AG10803 (cell line): Measurements from ENCODE around the gene PPP1R3E.
"Not testable (repeated sequence)": the region's sequence is repeated elsewhere in the genome, so short reads cannot be mapped to it uniquely, and the experiment has no call there.

Experiments
- DNase-seq: peaks from one replicate; pipeline ENCODE4 v3.0.0; 2010; ENCODE audit warnings: low read depth
- H3K4me3 ChIP-seq: 2 replicates; pipeline ENCODE4 v1.5.1; 2011; ENCODE audit warnings: mild to moderate bottlenecking, low read length, control low read depth
- TF ChIP-seq, protein P1 (sequence below): conservative IDR thresholded peaks from 2 replicates; pipeline ENCODE4 v1.5.1; 2011; ENCODE audit warnings: mild to moderate bottlenecking, low read length, control low read depth, inconsistent platforms

The PPP1R3E gene

DNA sequence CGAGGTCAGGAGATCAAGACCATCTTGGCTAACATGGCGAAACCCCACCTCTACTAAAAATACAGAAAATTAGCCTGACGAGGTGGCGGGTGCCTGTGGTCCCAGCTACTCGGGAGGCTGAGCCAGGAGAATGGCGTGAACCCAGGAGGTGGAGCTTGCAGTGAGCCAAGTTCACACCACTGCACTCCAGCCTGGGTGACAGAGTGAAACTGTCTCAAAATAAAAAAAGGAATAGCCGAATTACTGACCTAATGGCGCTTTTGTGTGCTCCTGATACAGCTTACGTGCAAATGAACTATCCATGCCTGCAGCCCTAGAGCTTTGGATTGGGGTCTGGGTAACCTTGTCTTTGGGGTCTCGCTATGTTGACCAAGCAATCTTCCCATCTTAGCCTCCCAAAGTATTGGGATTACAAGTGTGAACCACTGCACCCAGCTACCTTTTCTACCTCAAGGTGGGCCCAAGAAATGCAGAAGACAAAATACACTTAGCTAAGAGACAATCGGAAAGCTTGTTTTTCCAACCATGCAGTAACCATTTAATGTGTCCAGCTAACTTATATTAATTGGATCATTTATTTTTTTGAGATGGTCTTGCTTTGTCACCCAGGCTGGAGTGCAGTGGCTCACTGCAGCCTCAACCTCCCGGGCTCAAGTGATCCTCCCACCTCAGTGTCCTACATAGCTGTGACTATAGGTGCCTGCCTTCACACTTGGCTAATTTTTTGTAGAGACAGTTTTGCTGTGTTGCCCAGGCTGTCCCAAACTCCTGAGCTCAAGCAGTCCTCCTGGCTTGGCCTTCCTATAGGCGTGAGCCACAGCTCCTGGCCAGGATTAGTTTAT lies 24.1 kb upstream of the PPP1R3E start:
- TF ChIP-seq, protein P1, sequence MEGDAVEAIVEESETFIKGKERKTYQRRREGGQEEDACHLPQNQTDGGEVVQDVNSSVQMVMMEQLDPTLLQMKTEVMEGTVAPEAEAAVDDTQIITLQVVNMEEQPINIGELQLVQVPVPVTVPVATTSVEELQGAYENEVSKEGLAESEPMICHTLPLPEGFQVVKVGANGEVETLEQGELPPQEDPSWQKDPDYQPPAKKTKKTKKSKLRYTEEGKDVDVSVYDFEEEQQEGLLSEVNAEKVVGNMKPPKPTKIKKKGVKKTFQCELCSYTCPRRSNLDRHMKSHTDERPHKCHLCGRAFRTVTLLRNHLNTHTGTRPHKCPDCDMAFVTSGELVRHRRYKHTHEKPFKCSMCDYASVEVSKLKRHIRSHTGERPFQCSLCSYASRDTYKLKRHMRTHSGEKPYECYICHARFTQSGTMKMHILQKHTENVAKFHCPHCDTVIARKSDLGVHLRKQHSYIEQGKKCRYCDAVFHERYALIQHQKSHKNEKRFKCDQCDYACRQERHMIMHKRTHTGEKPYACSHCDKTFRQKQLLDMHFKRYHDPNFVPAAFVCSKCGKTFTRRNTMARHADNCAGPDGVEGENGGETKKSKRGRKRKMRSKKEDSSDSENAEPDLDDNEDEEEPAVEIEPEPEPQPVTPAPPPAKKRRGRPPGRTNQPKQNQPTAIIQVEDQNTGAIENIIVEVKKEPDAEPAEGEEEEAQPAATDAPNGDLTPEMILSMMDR: no peak
- no peak for DNase-seq
- H3K4me3 ChIP-seq: no peak overlapping the region

GRCh38 chr14:23325746-23326145 lies 23.1 kb upstream of the PPP1R3E start:
- not testable (repeated sequence) for DNase-seq, H3K4me3 ChIP-seq

DNA sequence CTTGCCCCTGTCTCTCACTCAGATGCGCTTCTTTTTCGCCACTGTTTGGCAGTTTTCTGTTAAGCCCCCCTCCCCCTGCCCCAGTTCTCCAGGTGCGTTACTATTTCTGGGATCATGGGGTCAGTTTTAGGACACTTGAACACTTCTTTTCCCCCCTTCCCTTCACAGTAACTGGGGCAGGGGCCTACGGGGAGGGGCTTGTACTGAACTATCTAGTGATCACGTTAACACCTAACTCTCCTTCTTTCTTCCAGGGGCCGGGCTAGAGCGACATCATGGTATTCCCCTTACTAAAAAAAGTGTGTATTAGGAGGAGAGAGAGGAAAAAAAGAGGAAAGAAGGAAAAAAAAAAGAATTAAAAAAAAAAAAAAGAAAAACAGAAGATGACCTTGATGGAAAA lies 22.3 kb upstream of the PPP1R3E start:
- H3K4me3 ChIP-seq: no peak overlapping the region
- TF ChIP-seq, protein P1: no peak
- no peak for DNase-seq

GRCh38 chr14:23324455-23324846 lies 21.8 kb upstream of the PPP1R3E start:
- no peak overlapping the region for H3K4me3 ChIP-seq
- TF ChIP-seq, protein P1: no peak
- no peak for DNase-seq

DNA sequence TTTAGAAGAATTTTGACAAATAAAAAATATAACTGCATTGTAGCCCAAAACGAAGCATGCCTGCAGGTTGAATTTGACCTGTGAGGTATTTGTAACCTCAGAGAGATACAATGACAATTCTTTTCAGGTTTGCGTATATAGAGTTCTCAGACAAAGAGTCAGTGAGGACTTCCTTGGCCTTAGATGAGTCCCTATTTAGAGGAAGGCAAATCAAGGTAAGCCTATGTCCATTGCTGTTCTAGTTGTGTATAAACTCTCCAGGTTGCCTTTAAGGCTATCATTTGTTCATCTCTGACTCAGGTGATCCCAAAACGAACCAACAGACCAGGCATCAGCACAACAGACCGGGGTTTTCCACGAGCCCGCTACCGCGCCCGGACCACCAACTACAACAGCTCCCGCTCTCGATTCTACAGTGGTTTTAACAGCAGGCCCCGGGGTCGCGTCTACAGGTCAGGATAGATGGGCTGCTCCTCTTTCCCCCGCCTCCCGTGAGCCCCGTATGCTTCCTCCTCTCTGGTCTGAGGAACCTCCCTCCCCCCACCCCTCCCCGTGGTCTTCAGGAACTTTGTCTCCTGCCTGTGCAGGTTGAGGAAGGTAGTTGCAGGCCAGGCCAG lies 21.3 kb upstream of the PPP1R3E start:
- no peak for DNase-seq
- TF ChIP-seq, protein P1: no peak
- H3K4me3 ChIP-seq: no peak overlapping the region

DNA sequence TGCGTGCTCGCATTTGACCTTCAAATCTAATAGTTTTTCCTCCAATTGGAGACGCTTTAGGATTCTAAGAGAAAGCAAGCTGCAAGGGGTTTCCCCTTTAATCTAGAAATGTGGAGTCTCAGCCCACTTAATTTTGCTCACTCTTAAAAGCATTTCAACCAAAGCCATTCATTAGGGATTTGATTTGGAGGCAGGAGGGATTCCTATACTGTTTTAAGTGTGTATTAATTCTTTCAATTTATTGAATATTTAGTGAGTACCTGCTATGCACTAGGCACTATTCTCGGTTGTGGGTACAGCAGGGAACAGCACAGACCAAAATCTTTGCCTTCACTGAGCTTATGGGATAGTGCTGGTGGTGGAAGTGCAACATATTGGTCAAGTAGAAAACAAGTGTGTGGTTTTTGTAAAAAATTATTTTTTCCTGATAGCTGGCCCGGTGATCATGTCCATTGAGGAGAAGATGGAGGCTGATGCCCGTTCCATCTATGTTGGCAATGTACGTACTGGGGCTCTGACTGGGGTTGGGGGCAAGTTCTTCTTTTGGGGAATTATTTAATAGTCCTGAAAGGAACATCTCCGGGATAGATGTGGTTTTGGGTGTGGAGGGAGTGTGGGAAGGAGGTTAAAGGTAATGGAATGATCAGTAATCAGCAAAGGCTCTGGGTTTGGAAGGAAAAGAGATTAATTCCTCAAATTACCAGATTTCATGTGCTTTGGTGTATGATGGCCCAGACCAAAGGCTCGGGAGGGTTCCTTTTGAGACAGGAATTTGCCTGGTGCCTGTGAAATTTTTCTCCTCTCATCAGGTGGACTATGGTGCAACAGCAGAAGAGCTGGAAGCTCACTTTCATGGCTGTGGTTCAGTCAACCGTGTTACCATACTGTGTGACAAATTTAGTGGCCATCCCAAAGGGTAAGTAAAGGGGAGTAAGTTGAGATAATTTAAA lies 20.2 kb upstream of the PPP1R3E start:
- TF ChIP-seq, protein P1: no peak
- H3K4me3 ChIP-seq: peak overlapping the region; percentile 93
- no peak for DNase-seq
